NT2/D1 (cell line): ENCODE results near the gene SLC35D2.
"Not testable (repeated sequence)": the region's sequence is repeated elsewhere in the genome, so short reads cannot be mapped to it uniquely, and the experiment has no call there.

ENCODE experiments used
- SUZ12 ChIP-seq: IDR thresholded peaks from 2 replicates; pipeline ENCODE4 v1.6.1; 2011; ENCODE audit not compliant: insufficient read length, insufficient read depth; ENCODE audit errors: extremely low read depth
- YY1 ChIP-seq: IDR thresholded peaks from 2 replicates; pipeline ENCODE4 v1.6.1; 2011; ENCODE audit not compliant: insufficient read length, insufficient read depth

- TF ChIP-seq SUZ12, YY1: not testable (repeated sequence)
Observed at GRCh38 chr9:96322736-96323135, 60.8 kb downstream of the SLC35D2 start.
